NT2/D1 (cell line): ENCODE data around the gene OPCML.

Source experiments
- SUZ12 ChIP-seq: IDR thresholded peaks from 2 replicates; pipeline ENCODE4 v1.6.1; 2011; ENCODE audit not compliant: insufficient read length, insufficient read depth; ENCODE audit errors: extremely low read depth
- YY1 ChIP-seq: IDR thresholded peaks from 2 replicates; pipeline ENCODE4 v1.6.1; 2011; ENCODE audit not compliant: insufficient read length, insufficient read depth
- ZNF274 ChIP-seq: IDR thresholded peaks from 2 replicates; pipeline ENCODE4 v1.6.1; 2011; ENCODE audit warnings: mild to moderate bottlenecking, low read depth, low read length

- TF ChIP-seq SUZ12 (no peak), YY1 (no peak), ZNF274 (no peak)
Measured at GRCh38 chr11:133474461-133474860, 57.8 kb downstream of the OPCML start.
